WTC11 (cell line): ENCODE data around the gene ALS2CL. TPM values are rescaled to one million over a fixed set of nuclear protein-coding genes. Genes with fewer than 3 reads are reported as not detected.

Experiments used
- ATAC-seq: fragments of 200-7000 bp; cut with Tn5 transposase; 2 replicates; pipeline ENCODE4 v1.10.0; 2021; ENCODE audit warnings: mild to moderate bottlenecking, moderate library complexity
- CTCF ChIA-PET: fragments of 300-600 bp; sonication (Branson Sonifier 250); formaldehyde crosslinking; loops from one replicate; lab custom pipeline; 2021; ENCODE audit warnings: antibody characterized with exemption; lab: Charles Lee
- POLR2A ChIA-PET: fragments of 350-600 bp; sonication (Branson Sonifier 250); formaldehyde crosslinking; loops from one replicate; lab custom pipeline; 2021; ENCODE audit warnings: antibody characterized with exemption; lab: Charles Lee
- DNase-seq: peaks from one replicate; pipeline ENCODE4 v3.0.0; 2021; ENCODE audit warnings: low spot score
- H3K27ac Mint-ChIP-seq: 2 replicates; pipeline ENCODE4 v1.8.0; 2021; ENCODE audit warnings: mixed read lengths
- H3K27me3 Mint-ChIP-seq: 2 replicates; pipeline ENCODE4 v1.8.0; 2021; ENCODE audit warnings: low read depth, mild to moderate bottlenecking, moderate library complexity, mixed read lengths
- H3K36me3 Mint-ChIP-seq: 2 replicates; pipeline ENCODE4 v1.8.0; 2021; ENCODE audit warnings: mixed read lengths
- H3K4me1 Mint-ChIP-seq: 2 replicates; pipeline ENCODE4 v1.8.0; 2022; ENCODE audit warnings: mixed read lengths
- H3K4me3 Mint-ChIP-seq: 2 replicates; pipeline ENCODE4 v1.8.0; 2021; ENCODE audit warnings: mild to moderate bottlenecking, moderate library complexity, mixed read lengths
- H3K9me3 Mint-ChIP-seq: 2 replicates; pipeline ENCODE4 v1.8.0; 2021; ENCODE audit warnings: mixed read lengths
- AFF4 ChIP-seq: sonication (generic); formaldehyde crosslinking; IDR thresholded peaks from 2 replicates; pipeline ENCODE4 v1.8.1; 2023; ENCODE audit warnings: mild to moderate bottlenecking, missing genetic modification reagents, borderline replicate concordance
- ATF3 ChIP-seq: sonication (generic); formaldehyde crosslinking; conservative IDR thresholded peaks from 2 replicates; pipeline ENCODE4 v1.8.1; 2022; ENCODE audit warnings: mild to moderate bottlenecking, missing genetic modification reagents
- CDX4 ChIP-seq: fragments of 250-450 bp; sonication (Bioruptor Pico); IDR thresholded peaks from 2 replicates; pipeline ENCODE4 v1.9.0; 2021; ENCODE audit warnings: moderate library complexity, mild to moderate bottlenecking, inconsistent platforms, borderline replicate concordance
- CREB1 ChIP-seq: sonication (generic); formaldehyde crosslinking; IDR thresholded peaks from 2 replicates; pipeline ENCODE4 v1.8.0; 2023; ENCODE audit warnings: mild to moderate bottlenecking, missing genetic modification reagents
- CTCF ChIP-seq: fragments of 200-600 bp; IDR thresholded peaks from 2 replicates; pipeline ENCODE4 v1.8.0; 2022; ENCODE audit warnings: antibody characterized with exemption
- JAZF1 ChIP-seq: fragments of 250-450 bp; sonication (Bioruptor Pico); IDR thresholded peaks from 2 replicates; pipeline ENCODE4 v1.9.0; 2021; ENCODE audit warnings: moderate library complexity, mild to moderate bottlenecking, inconsistent platforms
- MAX ChIP-seq: sonication (generic); formaldehyde crosslinking; IDR thresholded peaks from 2 replicates; pipeline ENCODE4 v1.8.0; 2022; ENCODE audit warnings: mild to moderate bottlenecking, missing genetic modification reagents
- NFATC4 ChIP-seq: fragments of 250-450 bp; sonication (Bioruptor Pico); IDR thresholded peaks from 2 replicates; pipeline ENCODE4 v1.9.0; 2021; ENCODE audit warnings: mild to moderate bottlenecking
- NFE2L1 ChIP-seq: sonication (generic); formaldehyde crosslinking; IDR thresholded peaks from 2 replicates; pipeline ENCODE4 v1.8.1; 2023; ENCODE audit warnings: missing genetic modification reagents
- NFYB ChIP-seq: sonication (generic); formaldehyde crosslinking; conservative IDR thresholded peaks from 2 replicates; pipeline ENCODE4 v1.8.0; 2022; ENCODE audit warnings: low read depth, missing genetic modification reagents
- NR1H2 ChIP-seq: sonication (generic); formaldehyde crosslinking; IDR thresholded peaks from 2 replicates; pipeline ENCODE4 v1.9.0; 2021; ENCODE audit warnings: mild to moderate bottlenecking, moderate library complexity, missing genetic modification reagents
- PRDM15 ChIP-seq: sonication (generic); formaldehyde crosslinking; IDR thresholded peaks from 2 replicates; pipeline ENCODE4 v1.8.0; 2022; ENCODE audit warnings: missing genetic modification reagents
- SOX15 ChIP-seq: fragments of 250-450 bp; sonication (Bioruptor Pico); IDR thresholded peaks from 2 replicates; pipeline ENCODE4 v1.9.0; 2021; ENCODE audit warnings: mild to moderate bottlenecking
- ZNF232 ChIP-seq: sonication (generic); formaldehyde crosslinking; IDR thresholded peaks from 2 replicates; pipeline ENCODE4 v1.8.0; 2022; ENCODE audit warnings: mild to moderate bottlenecking, missing genetic modification reagents
- ZNF416 ChIP-seq: fragments of 250-450 bp; sonication (Bioruptor Pico); IDR thresholded peaks from 2 replicates; pipeline ENCODE4 v1.9.0; 2021; ENCODE audit warnings: mild to moderate bottlenecking, inconsistent platforms
- ZNF423 ChIP-seq: fragments of 250-450 bp; sonication (Bioruptor Pico); IDR thresholded peaks from 2 replicates; pipeline ENCODE4 v2.1.2; 2022; ENCODE audit warnings: mild to moderate bottlenecking, moderate library complexity
- ZNF512 ChIP-seq: sonication (generic); formaldehyde crosslinking; IDR thresholded peaks from 2 replicates; pipeline ENCODE4 v1.8.1; 2022; ENCODE audit warnings: missing genetic modification reagents, borderline replicate concordance
- total RNA-seq: library from RNA; stranded (reverse); gene quantifications from 3 replicates; pipeline ENCODE4 v1.2.3, GENCODE V29; 2021

ALS2CL gene
- total RNA-seq, 1 experiment from 2014 or later = 12.6 TPM

- no peak overlapping the region for H3K27ac Mint-ChIP-seq
- H3K36me3 Mint-ChIP-seq = no peaks in the 10 kb centered on the region
- no peak overlapping the region for H3K4me3 Mint-ChIP-seq
- DNase-seq = no peak
- no peaks in the 10 kb centered on the region for H3K9me3 Mint-ChIP-seq
- H3K27me3 Mint-ChIP-seq = peaks cover 27% of the 10 kb centered on the region
- no peak for ATAC-seq
- peaks cover 22% of the 10 kb centered on the region for H3K4me1 Mint-ChIP-seq
- TF ChIP-seq NR1H2 (CRISPR knock-in tag) (no peak), PRDM15 (CRISPR knock-in tag) (no peak), JAZF1 (CRISPR knock-in tag) (no peak), ZNF416 (CRISPR knock-in tag) (no peak)
- ChIA-PET CTCF (interaction anchor here (1.0 to 4.1 kb wide), 12 partner anchors 9 to 233 kb away, joined by 3 to 20 read pairs (median 6); no protein-coding TSS in a partner anchor), POLR2A (no interaction called here)
These were observed 2.7 kb upstream of the ALS2CL start for GRCh38 chr3:46695962-46696894.

GRCh38 chr3:46695177-46695961 lies 1.9 kb upstream of the ALS2CL start:
- no peaks in the 10 kb centered on the region for H3K9me3 Mint-ChIP-seq
- no peak overlapping the region for H3K4me3 Mint-ChIP-seq
- ChIA-PET CTCF (interaction anchor here (0.6 to 4.1 kb wide), 17 partner anchors 10 to 232 kb away, joined by 3 to 20 read pairs (median 4); no protein-coding TSS in a partner anchor), POLR2A (interaction anchor here (1.0 kb wide), 1 partner anchor 109 kb away, joined by 3 read pairs; no protein-coding TSS in a partner anchor)
- H3K27me3 Mint-ChIP-seq = peaks cover 26% of the 10 kb centered on the region
- H3K36me3 Mint-ChIP-seq = no peaks in the 10 kb centered on the region
- peaks cover 22% of the 10 kb centered on the region for H3K4me1 Mint-ChIP-seq
- ATAC-seq (peak; percentile 67), DNase-seq (peak; percentile 69)
- H3K27ac Mint-ChIP-seq = no peak overlapping the region; the same call in 1 of the 2 replicates
- TF ChIP-seq ZNF423 = peak; percentile 83
- TF ChIP-seq NFYB (CRISPR knock-in tag) = no peak
- no peak for TF ChIP-seq CDX4 (CRISPR knock-in tag)
- no peak for TF ChIP-seq ZNF512 (CRISPR knock-in tag)
- no peak for TF ChIP-seq AFF4 (CRISPR knock-in tag)
- peak; percentile 44; the same call in 1 of the 2 replicates for TF ChIP-seq CTCF
- TF ChIP-seq NFE2L1 (CRISPR knock-in tag) = no peak
- TF ChIP-seq MAX (CRISPR knock-in tag) = peak; percentile 26; the same call in 1 of the 2 replicates
- TF ChIP-seq SOX15 (CRISPR knock-in tag) = no peak
- no peak for TF ChIP-seq ATF3 (CRISPR knock-in tag)
- TF ChIP-seq CREB1 (CRISPR knock-in tag) = no peak
- no peak for TF ChIP-seq ZNF232
- TF ChIP-seq NFATC4 = no peak
